HG02759 (cell line): ENCODE results near the gene DOCK10.
A peak's percentile ranks its signal among the peaks of the same experiment; 100 is the strongest.

Source experiments
- ATAC-seq: cut with Tn5 transposase; IDR thresholded peaks from one replicate; pipeline ENCODE4 v1.9.1; 2021; ENCODE audit warnings: mild to moderate bottlenecking, moderate library complexity; ENCODE audit not compliant: unreplicated experiment

The DOCK10 gene

GRCh38 chr2:225013425-225014365 lies 28.6 kb downstream of the DOCK10 start:
- ATAC-seq = no peak

GRCh38 chr2:225011585-225011984 lies 30.7 kb downstream of the DOCK10 start:
- no peak for ATAC-seq

- no peak for ATAC-seq
Observed at GRCh38 chr2:225010804-225011203, 31.5 kb downstream of the DOCK10 start.

GRCh38 chr2:225009768-225010167 lies 32.5 kb downstream of the DOCK10 start:
- ATAC-seq = peak; percentile 39

- ATAC-seq = peak; percentile 25
Observed at GRCh38 chr2:225008935-225009334, 33.3 kb downstream of the DOCK10 start.

GRCh38 chr2:225008179-225008856 lies 34.0 kb downstream of the DOCK10 start:
- ATAC-seq = peak; percentile 72

GRCh38 chr2:225006730-225007129 lies 35.5 kb downstream of the DOCK10 start:
- no peak for ATAC-seq

- ATAC-seq = no peak
Observed at GRCh38 chr2:225004597-225004996, 37.7 kb downstream of the DOCK10 start.

- peak; percentile 95 for ATAC-seq
Observed at GRCh38 chr2:225002656-225003045, 39.6 kb downstream of the DOCK10 start.

- ATAC-seq = peak; percentile 48
Observed at GRCh38 chr2:225002039-225002655, 40.1 kb downstream of the DOCK10 start.

GRCh38 chr2:224999754-225000153 lies 42.5 kb downstream of the DOCK10 start:
- no peak for ATAC-seq

GRCh38 chr2:224999321-224999720 lies 42.9 kb downstream of the DOCK10 start:
- no peak for ATAC-seq

GRCh38 chr2:224997802-224998201 lies 44.5 kb downstream of the DOCK10 start:
- no peak for ATAC-seq

- no peak for ATAC-seq
Observed at GRCh38 chr2:224995419-224995818, 46.8 kb downstream of the DOCK10 start.

GRCh38 chr2:224994242-224994823 lies 47.9 kb downstream of the DOCK10 start:
- ATAC-seq = no peak

GRCh38 chr2:224990710-224991109 lies 51.6 kb downstream of the DOCK10 start:
- ATAC-seq = no peak

- no peak for ATAC-seq
Observed at GRCh38 chr2:224987733-224988132, 54.5 kb downstream of the DOCK10 start.

GRCh38 chr2:224986477-224986876 lies 55.8 kb downstream of the DOCK10 start:
- ATAC-seq = no peak

GRCh38 chr2:224984637-224985036 lies 57.6 kb downstream of the DOCK10 start:
- no peak for ATAC-seq

- ATAC-seq = no peak
Observed at GRCh38 chr2:224983712-224984554, 58.3 kb downstream of the DOCK10 start.
